GM19023 (cell line): ENCODE results near the gene NKAIN2.

ENCODE experiments used
- ATAC-seq: cut with Tn5 transposase; IDR thresholded peaks from one replicate; pipeline ENCODE4 v1.9.1; 2021; ENCODE audit warnings: mild to moderate bottlenecking, moderate library complexity; ENCODE audit not compliant: unreplicated experiment

Gene NKAIN2

DNA sequence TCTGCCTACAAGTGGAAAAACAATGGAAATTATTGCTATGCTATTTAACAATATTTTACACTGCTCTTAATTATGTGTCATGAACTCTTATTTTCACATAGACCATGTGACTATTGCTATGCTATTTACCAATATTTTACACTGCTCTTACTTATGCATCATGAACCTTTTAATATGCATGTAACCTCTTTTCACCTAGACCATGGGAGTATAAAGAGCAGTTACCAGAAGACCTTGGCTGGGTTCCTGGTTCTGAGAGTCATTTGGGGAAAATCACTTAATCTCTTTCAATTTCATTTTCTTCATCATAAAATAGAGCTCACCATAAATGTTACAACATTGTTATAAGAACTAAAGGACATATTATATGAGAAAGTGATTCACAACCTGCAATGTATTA, 934.8 kb downstream of the NKAIN2 start:
- ATAC-seq = no peak

- ATAC-seq = no peak
These were observed 937.7 kb downstream of the NKAIN2 start for GRCh38 chr6:124741341-124741740.

DNA sequence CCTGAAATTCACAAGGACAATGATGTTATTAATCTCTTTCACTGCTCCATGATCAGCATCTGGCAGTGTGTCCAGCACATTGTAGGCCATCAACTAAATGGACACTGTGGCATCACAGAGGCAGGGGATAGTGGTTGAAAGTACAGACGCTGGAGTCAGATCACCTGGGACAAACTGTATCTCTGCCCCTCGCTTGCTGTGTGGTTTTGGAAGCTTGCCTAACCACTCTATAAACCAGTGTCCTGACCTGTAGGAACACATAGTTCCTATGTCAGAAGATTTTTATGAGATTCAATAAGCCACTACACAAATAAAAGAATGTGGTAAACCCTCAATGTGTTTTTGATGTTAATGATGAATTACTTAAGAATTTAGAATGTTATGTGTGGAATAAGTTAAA, 939.3 kb downstream of the NKAIN2 start:
- ATAC-seq = no peak

GRCh38 chr6:124743420-124743819, 939.8 kb downstream of the NKAIN2 start:
- no peak for ATAC-seq

- ATAC-seq = no peak
These were observed 943.7 kb downstream of the NKAIN2 start for GRCh38 chr6:124747349-124747748.

GRCh38 chr6:124748778-124749177, 945.1 kb downstream of the NKAIN2 start:
- ATAC-seq = no peak

DNA sequence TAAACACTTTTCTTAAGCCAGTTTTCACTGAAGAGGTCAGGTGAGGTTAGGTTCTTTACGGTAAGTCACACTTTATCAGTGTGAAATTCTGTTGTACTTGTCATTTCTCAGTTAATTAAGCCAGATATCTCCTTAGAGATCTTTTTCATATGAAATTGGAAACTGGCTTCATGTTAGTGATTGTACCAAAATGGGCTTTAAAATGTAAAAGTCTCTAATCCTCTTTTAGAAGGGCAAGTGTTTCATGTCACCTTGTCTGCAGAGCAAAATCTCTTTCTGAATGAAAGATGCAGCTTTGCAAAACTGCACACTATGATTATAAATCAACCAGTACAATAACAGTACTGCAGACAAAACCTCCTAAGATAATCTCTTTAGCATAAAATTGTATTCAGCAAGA, 949.3 kb downstream of the NKAIN2 start:
- no peak for ATAC-seq

GRCh38 chr6:124753562-124754105, 950.0 kb downstream of the NKAIN2 start:
- no peak for ATAC-seq

DNA sequence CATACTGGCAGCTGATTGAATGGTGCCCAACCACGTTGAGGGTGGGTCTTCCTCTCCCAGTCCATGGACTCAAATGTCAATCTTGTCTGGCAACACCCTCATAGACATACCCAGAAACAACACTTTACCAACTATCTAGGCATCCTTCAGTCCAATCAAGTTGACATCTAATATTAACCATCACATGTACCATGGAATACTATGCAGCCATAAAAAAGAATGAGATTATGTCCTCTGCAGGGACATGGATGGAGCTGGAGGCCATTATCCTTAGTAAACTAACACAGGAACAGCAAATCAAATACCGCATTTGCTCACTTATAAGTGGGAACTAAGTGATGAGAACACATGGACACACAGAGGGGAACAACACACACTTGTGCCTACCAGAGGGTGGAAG, 951.7 kb downstream of the NKAIN2 start:
- no peak for ATAC-seq

- ATAC-seq = no peak
These were observed 953.9 kb downstream of the NKAIN2 start for GRCh38 chr6:124757560-124757959.

DNA sequence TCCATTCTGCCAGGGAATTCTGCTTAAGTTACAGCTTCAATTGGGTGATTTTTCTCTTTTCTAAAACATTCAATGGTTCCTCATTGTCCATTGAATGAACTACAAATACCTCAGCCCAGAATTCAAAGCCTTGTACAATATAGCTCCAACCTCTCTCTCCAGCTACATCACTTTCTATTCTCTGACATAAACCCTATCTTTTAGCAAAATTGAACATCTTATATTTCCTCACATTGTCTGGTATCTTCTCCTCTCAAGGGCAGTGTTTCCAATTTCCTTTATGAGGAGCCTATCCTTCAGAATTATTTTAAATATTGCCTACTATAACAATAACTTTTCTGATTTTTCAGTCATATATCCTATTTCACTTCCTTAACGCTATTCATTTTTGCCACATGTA, 955.0 kb downstream of the NKAIN2 start:
- no peak for ATAC-seq

GRCh38 chr6:124765280-124765679, 961.6 kb downstream of the NKAIN2 start:
- no peak for ATAC-seq

- ATAC-seq = no peak
These were observed 964.6 kb downstream of the NKAIN2 start for GRCh38 chr6:124768224-124768623.

DNA sequence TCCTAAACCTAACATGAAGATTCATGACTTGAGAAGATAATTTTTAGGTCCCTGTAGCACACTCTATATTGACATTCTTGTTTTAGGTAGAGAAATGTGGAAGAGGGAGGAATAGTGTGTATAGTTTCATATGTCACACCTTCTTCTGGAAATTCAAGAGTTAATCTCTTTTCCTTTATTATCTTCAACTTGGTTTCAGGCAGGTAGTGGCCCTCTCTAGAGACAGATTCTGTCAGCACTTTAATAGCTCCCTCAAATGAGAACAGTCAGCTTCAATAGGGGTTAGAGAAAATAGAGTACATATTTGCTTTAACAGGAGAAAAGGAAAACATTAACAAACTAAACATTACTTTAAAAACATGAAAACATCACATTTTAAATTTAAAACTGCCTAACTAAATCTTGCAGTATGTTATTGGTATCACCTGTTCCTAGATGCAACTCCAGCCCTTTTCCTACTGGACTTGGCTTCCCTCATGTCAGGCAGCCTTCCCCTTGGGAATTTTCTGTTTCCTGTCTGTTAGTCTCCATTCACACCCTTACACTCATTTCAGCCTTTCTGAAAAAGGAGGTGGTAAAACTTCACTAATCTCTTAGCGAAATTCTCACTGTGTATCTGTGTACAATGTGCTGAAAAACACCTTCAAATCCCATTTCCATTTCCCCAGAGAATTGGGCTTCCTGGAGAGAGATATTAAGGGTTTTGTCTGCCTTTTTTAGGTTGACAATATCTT, 966.3 kb downstream of the NKAIN2 start:
- ATAC-seq = no peak

GRCh38 chr6:124770784-124771183, 967.1 kb downstream of the NKAIN2 start:
- no peak for ATAC-seq

GRCh38 chr6:124772733-124773319, 969.2 kb downstream of the NKAIN2 start:
- ATAC-seq = no peak

GRCh38 chr6:124775121-124775520, 971.5 kb downstream of the NKAIN2 start:
- ATAC-seq = no peak

GRCh38 chr6:124777863-124778262, 974.2 kb downstream of the NKAIN2 start:
- ATAC-seq = no peak

DNA sequence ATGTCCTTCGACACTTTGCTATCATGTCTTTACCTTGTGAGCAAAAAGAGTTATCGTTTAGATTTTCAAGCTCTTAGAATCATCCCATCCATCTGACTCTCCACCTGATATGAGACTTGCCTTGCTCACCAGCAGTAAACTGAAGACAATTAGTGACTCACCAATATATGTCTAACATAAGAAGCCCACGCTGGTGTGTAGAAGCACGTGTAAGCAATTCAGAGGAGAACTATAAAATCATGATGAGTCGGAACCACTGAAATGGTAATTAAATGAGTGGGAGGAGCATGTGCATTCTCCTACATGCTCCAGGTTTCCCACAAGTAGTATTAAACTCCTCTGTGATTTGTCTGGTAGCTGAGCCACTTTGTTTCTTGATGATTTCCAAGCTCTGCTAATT, 977.0 kb downstream of the NKAIN2 start:
- no peak for ATAC-seq

GRCh38 chr6:124783344-124783743, 979.7 kb downstream of the NKAIN2 start:
- ATAC-seq = no peak

DNA sequence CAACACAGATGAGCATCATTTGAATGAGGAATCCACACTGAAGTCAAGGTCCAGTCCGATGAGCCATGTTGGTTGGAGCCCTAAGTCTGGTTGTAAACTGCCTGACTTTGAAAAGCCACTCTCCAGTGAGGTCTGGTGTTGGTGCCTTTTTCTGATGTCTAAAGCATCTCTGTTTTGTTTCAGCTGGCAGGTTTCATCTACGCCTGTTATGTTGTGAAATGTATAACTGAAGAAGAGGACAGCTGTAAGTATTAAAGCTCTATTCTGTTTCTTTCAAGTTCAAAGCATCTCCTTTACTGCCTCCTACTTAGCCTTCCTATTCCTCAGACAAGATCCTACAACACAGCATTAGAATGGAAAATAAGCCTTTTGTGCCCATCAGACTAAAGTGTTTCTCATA, 987.5 kb downstream of the NKAIN2 start:
- no peak for ATAC-seq

- no peak for ATAC-seq
These were observed 988.7 kb downstream of the NKAIN2 start for GRCh38 chr6:124792386-124792785.

DNA sequence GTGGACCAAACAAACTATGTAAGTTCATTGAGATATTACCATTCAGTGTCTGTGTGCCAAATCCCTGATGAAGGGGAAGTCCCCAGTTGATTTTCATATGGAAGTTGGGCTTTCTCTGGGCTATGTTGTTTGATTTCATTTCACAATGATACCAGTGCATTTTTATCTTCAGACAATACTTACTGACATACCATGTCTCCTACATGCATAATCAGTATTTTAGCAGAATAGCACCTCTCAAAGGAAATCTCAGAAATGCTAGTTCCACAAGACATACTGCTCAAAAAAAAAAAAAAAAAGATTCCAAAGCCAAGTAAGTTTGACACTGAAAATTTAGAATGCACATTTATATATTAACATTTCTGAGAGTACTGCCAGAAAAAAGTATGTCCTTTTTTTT, 989.7 kb downstream of the NKAIN2 start:
- no peak for ATAC-seq
